Endothelial cell of umbilical vein (primary cell): ENCODE data around the gene IRF5. TPM values are rescaled to one million over a fixed set of nuclear protein-coding genes. Genes with fewer than 3 reads are reported as not detected.

Experiments
- BruUV-seq: library from RNA; stranded (reverse); fragments of 400-500 nt; replicated peaks from 2 replicates; lab custom pipeline; 2021; lab: Mats Ljungman, UMichigan
- CTCF ChIA-PET: fragments of 300-600, 350-600 bp; sonication (Branson Sonifier 250); formaldehyde crosslinking; loops from one replicate; lab custom pipeline; 2021; ENCODE audit warnings: antibody characterized with exemption, inconsistent platforms; lab: Charles Lee
- POLR2A ChIA-PET: fragments of 300-600, 350-600 bp; sonication (Branson Sonifier 250); formaldehyde crosslinking; loops from one replicate; lab custom pipeline; 2021; ENCODE audit warnings: antibody characterized with exemption, inconsistent platforms; lab: Charles Lee
- DNase-seq: peaks from one replicate; pipeline ENCODE4 v3.0.0-alpha.2; 2011; ENCODE audit warnings: low read depth, low spot score
- FAIRE-seq: peaks from 2 replicates; lab custom pipeline; 2011; peaks lifted over from hg19 to GRCh38; lab: Jason Lieb, UNC
- H2AFZ ChIP-seq: 2 replicates; pipeline ENCODE4 v1.6.0; 2012; ENCODE audit warnings: low read depth, low read length, control low read depth, inconsistent platforms
- H3K27ac ChIP-seq: 2 replicates; pipeline ENCODE4 v1.5.1; 2011; ENCODE audit warnings: low read depth, mild to moderate bottlenecking, control low read depth, low read length, moderate library complexity; ENCODE audit not compliant: insufficient read depth
- H3K27me3 ChIP-seq, 2 experiments: 2 replicates each; pipeline versions ENCODE4 v1.6.0 to v1.6.1; 2011; ENCODE audit warnings: low read length in 2 of 2, mixed read lengths in 1 of 2; ENCODE audit not compliant: control insufficient read depth in 2 of 2, insufficient read depth in 2 of 2
- H3K36me3 ChIP-seq, 2 experiments: 2 replicates in 1 of 2; 3 replicates in 1 of 2; pipeline ENCODE4 v1.5.1; 2011; ENCODE audit warnings: low read length in 2 of 2, mild to moderate bottlenecking in 1 of 2, moderate library complexity in 1 of 2; ENCODE audit not compliant: control insufficient read depth in 2 of 2, insufficient read depth in 2 of 2; ENCODE audit errors: extremely low read depth in 1 of 2
- H3K4me1 ChIP-seq: 3 replicates; pipeline ENCODE4 v1.5.1; 2011; ENCODE audit warnings: mild to moderate bottlenecking, low read length; ENCODE audit not compliant: control insufficient read depth, insufficient read depth; ENCODE audit errors: extremely low read depth
- H3K4me2 ChIP-seq: 2 replicates; pipeline ENCODE4 v1.6.1; 2011; ENCODE audit warnings: low read length, control low read depth, mixed read lengths; ENCODE audit not compliant: insufficient read depth
- H3K4me3 ChIP-seq, 3 experiments: fragments of 200-600 bp in 1 of 3; sonication (generic), shearing (Covaris generic) in 1 of 3; replicated peaks in 1 of 3; 2 replicates each; pipeline ENCODE4 v1.5.1; 2011 to 2016; ENCODE audit warnings: control low read depth in 3 of 3, low read length in 3 of 3, mild to moderate bottlenecking in 2 of 3, inconsistent platforms in 1 of 3, low read depth in 1 of 3, moderate library complexity in 1 of 3; ENCODE audit not compliant: insufficient read depth in 1 of 3
- H3K79me2 ChIP-seq: 2 replicates; pipeline ENCODE4 v1.6.0; 2012; ENCODE audit warnings: low read length, inconsistent platforms; ENCODE audit not compliant: control insufficient read depth, insufficient read depth
- H3K9ac ChIP-seq: replicated peaks from 2 replicates; pipeline ENCODE3; 2011; ENCODE audit warnings: low read length, control low read depth; ENCODE audit not compliant: insufficient read depth; ENCODE audit errors: extremely low read depth
- H3K9me1 ChIP-seq: replicated peaks from 3 replicates; pipeline ENCODE4 v1.6.0; 2011; ENCODE audit warnings: mild to moderate bottlenecking, low read length; ENCODE audit not compliant: control insufficient read depth, insufficient read depth; ENCODE audit errors: extremely low read depth
- H3K9me3 ChIP-seq: replicated peaks from 2 replicates; pipeline ENCODE4 v1.5.1; 2012; ENCODE audit warnings: low read length, inconsistent platforms; ENCODE audit not compliant: control insufficient read depth, insufficient read depth
- H4K20me1 ChIP-seq: replicated peaks from 2 replicates; pipeline ENCODE3; 2011; ENCODE audit warnings: mild to moderate bottlenecking, low read length; ENCODE audit not compliant: control insufficient read depth, insufficient read depth; ENCODE audit errors: extremely low read depth
- EZH2 ChIP-seq: IDR thresholded peaks from 2 replicates; pipeline ENCODE4 v1.6.1; 2012; ENCODE audit warnings: borderline replicate concordance, low read depth, mild to moderate bottlenecking, moderate library complexity, low read length, inconsistent platforms; ENCODE audit not compliant: severe bottlenecking
- FOS ChIP-seq: IDR thresholded peaks from 2 replicates; pipeline ENCODE4 v1.6.1; 2011; ENCODE audit warnings: mild to moderate bottlenecking, low read length, moderate library complexity, borderline replicate concordance; ENCODE audit not compliant: insufficient read depth
- GATA2 ChIP-seq: IDR thresholded peaks from 2 replicates; pipeline ENCODE4 v1.7.0; 2011; ENCODE audit warnings: low read depth, mild to moderate bottlenecking, moderate library complexity, mixed read lengths, low read length; ENCODE audit not compliant: insufficient read length, insufficient read depth
- JUN ChIP-seq: IDR thresholded peaks from 2 replicates; pipeline ENCODE4 v1.6.1; 2011; ENCODE audit warnings: borderline replicate concordance, low read depth; ENCODE audit not compliant: insufficient read length, insufficient read depth
- MYC ChIP-seq: IDR thresholded peaks from one replicate; pipeline ENCODE4 v1.6.1; 2011; ENCODE audit warnings: mild to moderate bottlenecking, low read depth, low read length
- POLR2A ChIP-seq: IDR thresholded peaks from 2 replicates; pipeline ENCODE4 v1.6.1; 2012; ENCODE audit warnings: low read depth, mild to moderate bottlenecking, control low read depth, low read length
- POLR2AphosphoS5 ChIP-seq: IDR thresholded peaks from 2 replicates; pipeline ENCODE4 v1.6.1; 2012; ENCODE audit warnings: low read depth, mild to moderate bottlenecking, control low read depth, low read length, moderate library complexity; ENCODE audit not compliant: insufficient read depth
- dilution Hi-C: fragments of 300-500 bp; cut with MboI; formaldehyde crosslinking; loops from one replicate; pipeline ENCODE4 v1.15.0; 2019; ENCODE audit warnings: low sequenced_read_pairs; ENCODE audit not compliant: extremely low pct_ligation_motif_present
- intact Hi-C: fragments of 100-400 bp; cut with micrococcal nuclease; formaldehyde crosslinking; loops from one replicate; pipeline ENCODE4 v1.10.0; 2022
- polyA plus RNA-seq, 4 experiments: library from polyadenylated mRNA; depleted of rRNA in 3 of 4; stranded (reverse) in 3 of 4; unstranded in 1 of 4; fragments of >200 nt; gene quantifications; 2 replicates each; pipeline versions ENCODE4 v1.2.1 to v1.2.3, GENCODE V29; 2011 to 2012; ENCODE audit warnings: missing spikeins in 1 of 4
- total RNA-seq: library from RNA; stranded (reverse); gene quantifications from 2 replicates; pipeline ENCODE4 v1.2.3, GENCODE V29; 2021
- TF ChIP-seq, protein P1 (sequence below), 2 donors: IDR thresholded peaks; 1 replicate in 1 of 2; 2 replicates in 1 of 2; pipeline ENCODE4 v1.5.1; 2011; ENCODE audit warnings: low read length in 2 of 2, mild to moderate bottlenecking in 2 of 2, moderate library complexity in 2 of 2, control low read depth in 1 of 2, inconsistent platforms in 1 of 2, low read depth in 1 of 2; ENCODE audit not compliant: insufficient read depth in 1 of 2; ENCODE audit errors: extremely low read depth in 1 of 2
- TF ChIP-seq, protein P2 (sequence below): IDR thresholded peaks from 2 replicates; pipeline ENCODE4 v1.6.1; 2011; ENCODE audit not compliant: insufficient read depth, insufficient read length

IRF5 gene
- total and polyA plus RNA-seq, 2 donors (not counting 3 experiments of a cell fraction or from before 2014, with no cell fraction given): 0.31 to 0.36 TPM

DNA sequence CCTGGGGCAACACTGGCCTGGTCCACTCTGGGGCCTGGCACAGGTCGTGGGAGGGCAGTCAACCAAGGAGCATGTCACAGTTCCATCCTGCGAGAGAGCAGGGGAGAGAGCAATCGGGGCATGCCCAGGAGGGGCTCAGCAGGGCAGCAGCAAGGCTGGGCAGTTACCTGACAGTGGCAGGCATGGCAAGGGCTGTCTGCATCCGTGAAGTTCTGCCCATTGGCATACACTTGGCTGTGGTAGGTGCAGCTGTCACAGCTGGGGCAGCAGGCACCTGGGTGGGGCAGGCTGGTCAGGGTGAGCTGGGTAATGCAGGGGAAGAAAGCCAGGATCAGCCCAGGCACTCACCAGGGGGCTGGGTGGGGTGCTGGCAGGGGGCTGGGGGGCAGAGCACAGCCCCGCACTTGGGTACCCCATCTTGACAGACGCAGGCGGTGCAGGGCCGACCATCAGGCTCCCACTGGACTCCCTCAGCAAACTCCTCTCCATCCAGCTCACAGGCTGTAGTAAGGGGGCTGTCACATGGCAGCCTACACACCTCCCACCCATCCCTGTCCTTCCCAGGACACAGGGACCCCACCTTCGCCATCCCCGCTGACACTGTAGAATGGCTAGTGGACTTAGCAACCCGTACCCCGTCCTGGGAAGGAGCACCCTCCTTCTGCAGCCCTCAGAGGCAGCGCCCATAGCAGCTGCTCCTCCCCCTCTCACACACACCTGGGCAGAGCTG lies 45.0 kb upstream of the IRF5 start:
- Histone ChIP-seq H3K4me3 (no peak overlapping the region), H3K79me2 (no peaks in the 10 kb centered on the region), H3K9ac (no peak overlapping the region), H3K9me1 (no peaks in the 10 kb centered on the region), H3K4me2 (no peak overlapping the region), H3K27ac (no peak overlapping the region), H4K20me1 (no peaks in the 10 kb centered on the region), H2AFZ (no peak overlapping the region), H3K27me3 (peaks cover 6 to 14% of the 10 kb centered on the region in 2 experiments), H3K9me3 (no peaks in the 10 kb centered on the region), H3K36me3 (no peaks in the 10 kb centered on the region), H3K4me1 (no peaks in the 10 kb centered on the region)
- ChIA-PET CTCF (no interaction called here), POLR2A (no interaction called here)
- dilution Hi-C loops: no loop called here
- BruUV-seq: no TSS peak
- DNase-seq: no peak
- intact Hi-C loops: no loop called here
- no peak for FAIRE-seq
- TF ChIP-seq POLR2A (no peak), FOS (no peak), MYC (no peak), POLR2AphosphoS5 (no peak), EZH2 (no peak), GATA2 (no peak), JUN (no peak)
- TF ChIP-seq, protein P1, sequence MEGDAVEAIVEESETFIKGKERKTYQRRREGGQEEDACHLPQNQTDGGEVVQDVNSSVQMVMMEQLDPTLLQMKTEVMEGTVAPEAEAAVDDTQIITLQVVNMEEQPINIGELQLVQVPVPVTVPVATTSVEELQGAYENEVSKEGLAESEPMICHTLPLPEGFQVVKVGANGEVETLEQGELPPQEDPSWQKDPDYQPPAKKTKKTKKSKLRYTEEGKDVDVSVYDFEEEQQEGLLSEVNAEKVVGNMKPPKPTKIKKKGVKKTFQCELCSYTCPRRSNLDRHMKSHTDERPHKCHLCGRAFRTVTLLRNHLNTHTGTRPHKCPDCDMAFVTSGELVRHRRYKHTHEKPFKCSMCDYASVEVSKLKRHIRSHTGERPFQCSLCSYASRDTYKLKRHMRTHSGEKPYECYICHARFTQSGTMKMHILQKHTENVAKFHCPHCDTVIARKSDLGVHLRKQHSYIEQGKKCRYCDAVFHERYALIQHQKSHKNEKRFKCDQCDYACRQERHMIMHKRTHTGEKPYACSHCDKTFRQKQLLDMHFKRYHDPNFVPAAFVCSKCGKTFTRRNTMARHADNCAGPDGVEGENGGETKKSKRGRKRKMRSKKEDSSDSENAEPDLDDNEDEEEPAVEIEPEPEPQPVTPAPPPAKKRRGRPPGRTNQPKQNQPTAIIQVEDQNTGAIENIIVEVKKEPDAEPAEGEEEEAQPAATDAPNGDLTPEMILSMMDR (IDR thresholded peaks at IDR 0.05; ENCODE audit: extremely low read depth in 1 of 2, insufficient read depth in 1 of 2, low read depth in 1 of 2, low read length in 2 of 2): no peak
- TF ChIP-seq, protein P2, sequence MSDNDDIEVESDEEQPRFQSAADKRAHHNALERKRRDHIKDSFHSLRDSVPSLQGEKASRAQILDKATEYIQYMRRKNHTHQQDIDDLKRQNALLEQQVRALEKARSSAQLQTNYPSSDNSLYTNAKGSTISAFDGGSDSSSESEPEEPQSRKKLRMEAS: no peak
